Dedifferentiated amniotic fluid mesenchymal stem cell (primary cell): ENCODE results near the gene KCNQ1.

ENCODE experiments used
- DNase-seq: peaks from one replicate; pipeline ENCODE4 v3.0.0-alpha.2; 2016; ENCODE audit errors: extremely low spot score

KCNQ1 gene

GRCh38 chr11:2521733-2522630 lies 77.2 kb downstream of the KCNQ1 start:
- DNase-seq, result no peak

GRCh38 chr11:2522631-2523255 lies 77.9 kb downstream of the KCNQ1 start:
- no peak for DNase-seq

- no peak for DNase-seq
Measured at GRCh38 chr11:2523821-2524391, 79.1 kb downstream of the KCNQ1 start.

GRCh38 chr11:2524446-2525165 lies 79.8 kb downstream of the KCNQ1 start:
- no peak for DNase-seq

GRCh38 chr11:2525166-2525861 lies 80.5 kb downstream of the KCNQ1 start:
- DNase-seq, result no peak

GRCh38 chr11:2525941-2526807 lies 81.4 kb downstream of the KCNQ1 start:
- DNase-seq, result no peak

GRCh38 chr11:2526808-2527381 lies 82.1 kb downstream of the KCNQ1 start:
- no peak for DNase-seq

GRCh38 chr11:2527621-2528291 lies 82.9 kb downstream of the KCNQ1 start:
- DNase-seq, result no peak

GRCh38 chr11:2528301-2529050 lies 83.7 kb downstream of the KCNQ1 start:
- no peak for DNase-seq

- no peak for DNase-seq
Measured at GRCh38 chr11:2529173-2529572, 84.4 kb downstream of the KCNQ1 start.

GRCh38 chr11:2529636-2530035 lies 84.8 kb downstream of the KCNQ1 start:
- no peak for DNase-seq

GRCh38 chr11:2530131-2530854 lies 85.5 kb downstream of the KCNQ1 start:
- DNase-seq, result no peak

GRCh38 chr11:2530855-2531200 lies 86.0 kb downstream of the KCNQ1 start:
- DNase-seq, result no peak

GRCh38 chr11:2531277-2531986 lies 86.6 kb downstream of the KCNQ1 start:
- DNase-seq, result peak; percentile 34

GRCh38 chr11:2531987-2532703 lies 87.3 kb downstream of the KCNQ1 start:
- DNase-seq, result no peak

- peak; percentile 76 for DNase-seq
Measured at GRCh38 chr11:2532704-2533586, 88.1 kb downstream of the KCNQ1 start.
